HG03025 (cell line): ENCODE data around the gene XNDC1N.
"Not testable (repeated sequence)": the region's sequence is repeated elsewhere in the genome, so short reads cannot be mapped to it uniquely, and the experiment has no call there.

Experiments
- ATAC-seq: cut with Tn5 transposase; IDR thresholded peaks from one replicate; pipeline ENCODE4 v1.9.1; 2021; ENCODE audit warnings: mild to moderate bottlenecking, moderate library complexity; ENCODE audit not compliant: unreplicated experiment, low FRiP score

The XNDC1N gene

DNA sequence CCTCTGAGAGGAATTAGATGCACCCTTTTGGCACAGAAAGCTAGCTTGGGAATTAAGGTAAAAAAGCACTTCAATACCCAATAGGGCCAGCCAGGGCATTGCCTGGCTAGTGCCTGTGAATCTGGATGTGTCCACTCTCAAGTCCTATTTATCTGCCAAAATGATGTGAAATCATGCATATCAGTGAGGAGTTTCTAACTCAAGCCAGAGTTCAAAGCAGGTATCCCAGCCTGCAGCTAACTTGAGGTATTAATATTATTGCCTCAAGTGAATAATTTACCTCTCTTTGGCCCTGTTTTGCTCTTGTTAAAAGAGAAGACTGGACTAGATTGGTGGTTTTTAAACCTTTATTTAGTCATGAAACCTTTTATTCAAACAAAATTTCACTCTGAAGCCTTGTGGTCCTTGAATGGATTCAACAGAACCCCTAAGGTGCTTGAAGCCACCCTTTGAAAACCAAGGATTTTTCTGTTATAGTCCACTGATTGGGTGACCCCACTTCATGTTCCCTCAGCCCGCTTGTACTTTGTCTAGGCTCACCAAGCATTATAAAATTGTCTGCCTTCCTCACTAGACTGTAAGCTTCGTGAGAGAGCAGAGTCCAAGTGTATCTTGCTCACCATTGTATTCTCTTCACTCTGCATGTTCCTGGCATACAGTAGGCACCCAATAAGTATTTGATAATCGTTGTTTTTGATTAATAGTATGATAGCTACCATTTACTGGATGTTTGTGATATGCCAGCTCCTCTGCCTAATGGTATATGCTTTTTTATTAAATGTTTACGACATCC lies 4.9 kb upstream of the XNDC1N start:
- ATAC-seq, result no peak

DNA sequence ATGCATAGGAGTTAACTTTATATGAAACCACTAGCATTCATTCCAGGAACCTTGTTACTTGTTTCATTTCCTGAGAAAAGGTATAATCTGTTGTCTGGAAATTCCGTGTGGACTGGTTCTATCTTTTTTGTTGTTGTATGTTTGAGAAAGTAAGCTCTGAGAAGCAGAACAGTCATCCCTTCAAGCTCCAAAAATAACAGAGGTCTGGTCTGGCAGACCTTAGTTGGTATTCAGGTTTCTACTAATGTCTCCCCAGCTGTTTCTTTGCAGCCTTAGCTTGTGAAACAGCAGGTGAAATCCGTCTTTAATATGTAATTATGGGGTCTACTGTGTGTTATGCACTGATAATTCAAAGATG lies 2.8 kb upstream of the XNDC1N start:
- ATAC-seq, result no peak

DNA sequence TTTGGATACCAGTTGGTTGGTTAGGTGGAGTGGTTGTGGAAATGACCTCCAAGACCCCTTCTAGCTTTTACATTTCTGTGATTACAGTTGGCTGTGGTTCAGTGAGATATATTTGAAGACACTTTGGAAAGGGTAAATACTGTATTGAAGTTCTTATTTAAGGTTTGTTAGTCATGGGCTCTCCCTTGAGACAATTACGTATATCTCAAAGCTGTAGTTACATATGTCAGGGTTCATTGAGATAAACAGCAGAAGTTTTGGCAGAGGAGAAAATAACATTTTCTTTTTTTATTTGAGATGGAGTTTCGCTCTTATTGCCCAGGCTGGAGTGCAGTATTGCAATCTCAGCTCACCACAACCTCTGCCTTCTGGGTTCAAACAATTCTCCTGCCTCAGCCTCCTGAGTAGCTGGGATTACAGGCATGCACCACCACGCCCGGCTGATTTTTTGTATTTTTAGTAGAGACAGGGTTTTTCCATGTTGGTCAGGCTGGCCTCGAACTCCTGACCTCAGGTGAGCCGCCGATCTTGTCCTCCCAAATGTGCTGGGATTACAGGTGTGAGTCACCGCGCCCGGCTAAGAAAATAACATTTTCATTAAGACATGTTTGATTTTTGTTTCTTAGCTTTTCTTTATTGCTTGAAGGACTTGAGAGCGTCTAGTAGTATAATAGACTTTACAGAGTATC lies 2.3 kb upstream of the XNDC1N start:
- ATAC-seq, result no peak

DNA sequence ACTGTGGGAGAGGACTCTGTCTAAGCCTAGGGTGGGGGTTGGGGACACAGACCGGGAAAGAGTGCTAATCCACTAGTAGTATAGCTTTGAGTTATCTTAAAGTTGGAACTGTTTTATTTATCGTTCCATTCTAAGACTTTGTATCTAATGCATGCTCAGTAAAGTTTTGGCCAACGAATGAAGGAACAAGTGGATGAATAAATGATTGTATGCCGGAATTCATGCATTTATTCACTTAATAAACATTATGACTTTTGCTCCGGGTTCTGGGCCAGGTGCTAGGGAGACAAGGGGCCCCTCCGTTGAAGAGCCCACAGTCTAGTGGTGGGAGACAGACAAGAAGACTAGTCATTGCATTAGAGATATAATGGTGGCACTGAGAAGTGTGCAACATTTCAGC lies 1.1 kb upstream of the XNDC1N start:
- ATAC-seq, result no peak

DNA sequence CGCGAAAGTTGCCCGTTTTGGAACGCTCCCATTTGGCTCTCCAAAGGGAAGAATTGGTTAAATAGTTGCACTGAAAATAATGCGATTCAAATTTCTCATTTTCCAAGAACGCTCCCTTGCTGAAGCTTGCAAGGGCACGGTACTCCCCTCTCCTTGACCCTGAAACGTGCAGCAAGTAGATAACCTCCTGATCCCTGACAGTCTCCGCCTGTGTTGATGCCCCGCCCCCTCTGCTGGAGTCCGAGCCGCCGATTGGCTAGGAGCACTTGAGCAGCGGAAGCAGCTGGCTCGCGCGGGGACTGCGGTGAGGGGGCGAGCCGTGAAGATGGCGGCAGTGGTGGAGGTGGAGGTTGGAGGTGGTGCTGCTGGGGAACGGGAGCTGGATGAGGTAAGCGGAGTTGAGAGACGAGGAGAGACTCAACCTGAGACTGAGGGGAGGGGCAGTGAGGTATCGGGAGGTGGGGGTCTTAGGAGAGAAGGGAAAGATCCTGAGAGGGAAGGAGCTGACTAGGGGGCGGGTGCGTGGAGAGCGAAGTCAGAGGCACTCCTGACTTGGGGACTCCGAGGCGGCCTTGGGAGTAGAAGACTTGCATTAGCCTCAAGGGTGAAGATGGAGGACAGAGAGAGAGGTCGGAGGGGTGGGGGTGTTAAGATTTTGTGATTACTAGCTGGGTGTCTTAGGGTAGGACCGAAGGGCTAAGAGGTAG lies 496 bp upstream of the XNDC1N start, which contains the start of gene RNF121:
TSS of gene RNF121 (plus strand) at position 310 of the 707 bp plus-strand sequence. CDS start at position 326, 16 bp downstream.
- peak; percentile 78 for ATAC-seq

DNA sequence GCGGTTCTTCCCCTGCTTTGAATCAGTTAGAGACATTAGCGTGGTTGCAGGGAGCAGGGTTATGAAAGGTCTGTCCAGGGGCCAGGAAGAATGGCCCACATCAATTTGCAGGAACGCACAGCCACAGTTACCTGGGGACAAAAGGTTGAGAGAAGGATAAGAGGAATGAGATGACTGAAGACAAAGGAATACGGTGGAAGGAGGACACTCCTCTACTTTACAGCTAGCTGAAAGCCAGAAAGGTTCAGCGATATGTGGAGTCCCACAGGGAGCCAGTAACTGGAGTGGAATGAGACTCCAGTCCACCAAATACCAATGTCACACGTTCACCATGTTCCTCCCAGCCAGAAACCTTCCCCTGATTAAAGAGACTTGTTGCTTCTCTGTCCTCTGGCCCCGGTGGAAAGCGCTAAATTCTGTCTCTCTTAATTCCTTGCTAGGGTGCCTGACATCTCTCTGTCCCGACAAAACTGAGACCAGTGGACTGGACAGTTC lies 10.7 kb downstream of the XNDC1N start:
- ATAC-seq, result no peak

DNA sequence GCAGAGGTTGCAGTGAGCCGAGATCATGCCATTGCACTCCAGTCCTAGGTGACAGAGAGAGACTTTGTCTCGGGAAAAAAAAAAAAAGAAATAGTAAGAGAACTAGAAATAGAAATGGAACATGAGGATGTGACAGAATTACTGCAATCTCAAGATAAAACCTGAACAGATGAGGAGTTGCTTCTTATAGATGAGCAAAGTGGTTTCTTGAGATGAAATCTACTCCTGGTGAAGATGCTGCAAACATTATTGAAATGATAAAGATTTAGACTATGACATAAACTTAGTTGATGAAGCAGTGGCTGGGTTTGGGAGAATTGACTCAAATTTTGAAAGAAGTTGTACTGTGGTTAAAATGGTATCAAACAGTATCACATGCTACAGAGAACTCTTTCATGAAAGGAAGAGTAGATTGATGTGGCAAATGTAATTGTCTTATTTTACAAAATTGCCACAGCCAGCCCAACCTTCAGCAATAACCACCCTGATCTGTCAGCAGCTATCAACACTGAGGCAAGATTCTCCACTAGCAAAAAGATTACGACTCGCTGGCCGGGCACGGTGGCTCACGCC lies 13.7 kb downstream of the XNDC1N start:
- ATAC-seq, result no peak

DNA sequence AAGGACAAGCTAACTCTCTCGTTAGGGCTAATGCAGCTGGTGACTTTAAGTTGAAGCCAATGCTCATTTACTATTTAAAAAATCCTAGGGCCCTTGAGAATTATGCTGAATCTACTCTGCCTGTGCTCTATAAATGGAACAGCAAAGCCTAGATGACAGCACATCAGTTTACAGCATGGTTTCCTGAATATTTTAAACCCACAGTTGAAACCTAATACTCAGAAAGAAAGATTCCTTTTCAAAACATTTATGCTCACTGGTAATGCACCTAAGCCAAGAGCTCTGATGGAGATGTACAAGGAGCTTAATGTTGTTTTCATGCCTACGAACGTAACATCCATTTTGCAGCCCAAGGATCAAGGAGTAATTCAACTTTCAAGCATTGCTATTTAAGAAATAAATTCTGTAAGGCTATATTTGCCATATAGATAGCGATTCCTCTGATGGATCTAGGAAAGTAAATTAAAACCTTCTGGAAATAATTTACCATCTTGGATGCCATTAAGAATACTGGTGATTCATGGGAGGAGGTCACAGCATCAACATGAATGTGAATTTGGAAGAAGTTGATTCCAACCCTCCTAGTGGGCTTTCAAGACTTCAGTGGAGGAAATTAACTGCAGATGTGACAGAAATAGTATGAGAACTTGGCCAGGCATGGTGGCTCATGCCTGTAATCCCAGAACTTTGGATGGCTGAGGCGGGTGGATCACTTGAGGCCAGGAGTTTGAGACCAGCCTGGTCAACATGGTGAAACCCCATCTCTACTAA lies 14.5 kb downstream of the XNDC1N start:
- ATAC-seq, result no peak

DNA sequence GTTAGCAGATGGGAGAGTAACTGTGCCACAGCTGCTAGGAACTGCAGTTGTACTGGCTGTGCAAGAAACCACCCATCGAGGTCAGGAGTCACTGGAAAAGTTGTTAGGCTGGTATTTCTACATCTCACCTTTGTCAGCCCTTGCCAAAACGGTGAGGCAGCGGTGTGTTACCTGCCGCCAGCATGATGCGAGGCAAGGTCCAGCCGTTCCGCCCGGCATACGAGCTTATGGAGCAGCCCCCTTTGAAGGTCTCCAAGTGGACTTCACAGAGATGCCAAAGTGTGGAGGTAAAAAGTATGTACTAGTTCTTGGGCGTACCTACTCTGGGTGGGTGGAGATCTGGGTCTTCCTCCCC lies 16.4 kb downstream of the XNDC1N start:
- ATAC-seq, result not testable (repeated sequence)

DNA sequence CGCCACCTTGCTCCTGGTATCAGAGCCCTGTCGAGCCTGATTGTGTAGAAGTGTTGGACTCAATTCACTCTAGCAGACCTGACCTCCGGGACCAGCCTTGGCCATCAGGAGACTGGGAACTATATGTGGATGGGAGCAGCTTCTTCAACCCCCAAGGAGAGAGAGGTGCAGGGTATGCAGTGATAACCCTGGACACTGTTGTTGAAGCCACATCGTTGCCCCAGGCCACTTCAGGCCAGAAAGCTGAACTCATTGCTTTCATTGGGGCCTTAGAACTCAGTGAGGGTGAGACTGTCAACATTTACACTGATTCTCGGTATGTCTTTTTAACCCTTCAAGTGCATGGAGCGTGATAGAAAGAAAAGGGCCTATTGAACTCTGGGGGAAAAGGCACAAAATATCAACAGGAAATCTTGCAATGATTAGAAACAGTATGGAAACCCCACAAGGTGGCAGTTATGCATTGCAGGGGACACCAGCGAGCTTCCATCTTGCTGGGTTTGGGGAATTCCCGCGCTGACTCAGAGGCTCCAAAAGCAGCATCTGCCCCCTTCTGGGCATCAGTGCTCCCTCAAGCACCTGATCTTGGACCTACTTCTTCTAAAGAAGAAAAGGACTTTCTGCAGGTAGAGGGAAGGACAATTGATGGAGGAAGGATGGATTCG lies 16.9 kb downstream of the XNDC1N start:
- not testable (repeated sequence) for ATAC-seq

DNA sequence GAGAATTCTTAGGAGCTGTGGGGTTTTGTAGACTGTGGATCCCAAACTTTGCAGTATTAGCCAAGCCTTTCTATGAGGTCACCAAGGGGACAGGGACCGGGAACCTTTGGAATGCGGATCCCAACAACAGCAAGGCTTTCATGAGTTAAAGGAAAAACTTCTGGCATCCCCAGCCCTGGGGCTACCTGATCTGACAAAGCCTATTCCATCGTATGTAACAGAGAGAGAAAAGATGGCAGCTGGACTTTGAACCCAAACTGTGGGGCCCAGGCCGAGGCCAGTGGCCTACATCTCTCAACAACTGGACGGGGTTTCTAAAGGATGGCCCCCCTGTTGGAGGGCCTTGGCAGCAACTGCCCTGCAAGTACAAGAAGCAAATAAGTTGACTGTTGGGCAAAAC lies 17.6 kb downstream of the XNDC1N start:
- ATAC-seq, result not testable (repeated sequence)

DNA sequence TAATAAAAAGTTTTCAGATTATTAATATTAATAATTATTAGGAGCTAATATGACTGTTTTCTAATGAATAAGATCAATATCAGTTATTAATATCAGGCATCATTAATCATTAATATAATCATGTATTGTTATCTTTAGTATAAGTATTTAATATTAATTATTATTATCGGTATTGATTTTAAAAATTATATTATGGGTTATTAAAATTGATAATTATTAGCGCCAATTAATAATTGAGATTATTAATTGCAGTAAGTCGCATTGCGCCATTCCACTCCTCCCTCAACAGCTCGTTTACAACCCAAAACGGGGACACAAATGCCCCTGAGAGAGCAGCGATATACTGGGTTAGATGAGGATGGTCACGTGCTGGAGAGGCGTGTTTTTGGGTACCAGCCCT lies 20.2 kb downstream of the XNDC1N start:
- no peak for ATAC-seq

DNA sequence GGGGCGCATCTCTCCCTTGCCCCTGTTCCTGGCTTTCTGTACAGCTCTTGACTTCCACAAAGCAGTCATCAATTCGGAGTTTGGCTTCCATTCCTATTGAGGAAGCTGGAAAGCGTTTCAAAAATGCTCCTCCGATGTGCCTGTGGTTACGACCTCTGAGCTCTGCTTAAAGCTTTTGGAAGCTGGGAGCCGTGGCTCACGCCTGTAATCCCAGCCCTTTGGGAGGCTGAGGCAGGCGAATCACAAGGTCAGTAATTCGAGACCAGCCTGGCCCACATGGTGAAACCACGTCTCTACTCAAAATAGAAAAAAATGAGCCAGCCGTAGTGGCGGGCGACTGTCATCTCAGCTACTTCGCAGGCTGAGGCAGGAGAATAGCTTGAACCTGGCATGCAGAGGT lies 27.3 kb downstream of the XNDC1N start:
- not testable (repeated sequence) for ATAC-seq

DNA sequence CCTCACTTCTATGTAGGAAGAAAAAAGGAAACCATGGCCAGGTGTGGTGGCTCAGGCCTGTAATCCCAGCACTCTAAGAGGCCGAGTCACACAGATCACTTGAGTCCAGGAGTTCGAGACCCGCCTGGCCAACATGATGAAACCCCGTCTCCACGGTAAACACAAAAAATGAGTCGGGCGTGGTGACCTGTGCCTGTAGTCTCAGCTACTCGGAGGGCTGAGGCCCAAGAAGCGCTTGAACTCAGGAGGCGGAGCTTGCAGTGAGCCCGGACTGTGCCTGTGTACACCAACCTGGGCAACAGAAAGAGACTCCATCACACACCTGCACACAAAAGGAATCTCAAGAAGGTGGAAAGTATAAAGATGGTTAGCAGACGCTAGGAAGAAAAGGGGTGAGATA lies 32.4 kb downstream of the XNDC1N start:
- ATAC-seq, result no peak

DNA sequence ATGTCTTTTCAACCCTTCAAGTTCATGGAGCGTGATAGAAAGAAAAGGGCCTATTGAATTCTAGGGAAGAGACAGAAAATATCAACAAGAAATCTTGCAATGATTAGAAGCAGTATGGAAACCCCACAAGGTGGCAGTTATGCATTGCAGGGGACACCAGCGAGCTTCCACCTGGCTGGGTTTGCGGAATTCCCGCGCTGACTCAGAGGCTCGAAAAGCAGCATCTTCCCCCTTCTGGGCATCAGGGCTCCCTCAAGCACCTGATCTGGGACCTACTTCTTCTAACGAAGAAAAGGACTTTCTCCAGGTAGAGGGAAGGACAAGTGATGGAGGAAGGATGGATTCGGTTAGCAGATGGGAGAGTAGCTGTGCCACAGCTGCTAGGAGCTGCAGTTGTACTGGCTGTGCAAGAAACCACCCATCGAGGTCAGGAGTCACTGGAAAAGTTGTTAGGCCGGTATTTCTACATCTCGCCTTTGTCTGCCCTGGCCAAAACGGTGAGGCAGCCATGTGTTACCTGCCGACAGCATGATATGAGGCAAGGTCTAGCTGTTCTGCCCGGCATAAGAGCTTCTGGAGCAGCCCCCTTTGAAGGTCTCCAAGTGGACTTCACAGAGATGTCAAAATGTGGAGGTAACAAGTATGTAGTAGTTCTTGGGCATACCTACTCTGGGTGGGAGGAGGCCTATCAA lies 39.1 kb downstream of the XNDC1N start:
- ATAC-seq, result not testable (repeated sequence)

DNA sequence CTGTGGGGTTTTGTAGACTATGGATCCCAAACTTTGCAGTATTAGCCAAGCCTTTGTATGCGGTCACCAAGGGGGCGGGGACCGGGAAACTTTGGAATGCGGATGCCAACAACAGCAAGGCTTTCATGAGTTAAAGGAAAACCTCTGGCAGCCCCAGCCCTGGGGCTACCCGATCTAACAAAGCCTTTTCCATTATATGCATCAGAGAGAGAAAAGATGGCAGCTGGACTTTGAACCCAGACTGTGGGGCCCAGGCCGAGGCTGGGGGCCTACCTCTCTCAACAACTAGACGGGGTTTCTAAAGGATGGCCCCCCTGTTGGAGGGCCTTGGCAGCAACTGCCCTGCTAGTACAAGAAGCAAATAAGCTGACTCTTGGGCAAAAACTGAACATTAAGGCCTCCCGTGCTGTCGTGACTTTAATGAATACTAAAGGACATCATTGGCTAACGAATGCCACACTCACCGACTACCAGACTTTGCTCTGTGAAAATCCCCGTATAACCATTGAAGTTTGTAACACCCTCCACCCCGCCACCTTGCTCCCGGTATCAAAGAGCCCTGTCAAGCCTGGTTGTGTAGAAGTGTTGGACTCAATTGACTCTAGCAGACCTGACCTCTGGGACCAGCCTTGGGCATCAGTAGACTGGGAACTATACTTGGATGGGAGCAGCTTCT lies 39.9 kb downstream of the XNDC1N start:
- ATAC-seq, result not testable (repeated sequence)

DNA sequence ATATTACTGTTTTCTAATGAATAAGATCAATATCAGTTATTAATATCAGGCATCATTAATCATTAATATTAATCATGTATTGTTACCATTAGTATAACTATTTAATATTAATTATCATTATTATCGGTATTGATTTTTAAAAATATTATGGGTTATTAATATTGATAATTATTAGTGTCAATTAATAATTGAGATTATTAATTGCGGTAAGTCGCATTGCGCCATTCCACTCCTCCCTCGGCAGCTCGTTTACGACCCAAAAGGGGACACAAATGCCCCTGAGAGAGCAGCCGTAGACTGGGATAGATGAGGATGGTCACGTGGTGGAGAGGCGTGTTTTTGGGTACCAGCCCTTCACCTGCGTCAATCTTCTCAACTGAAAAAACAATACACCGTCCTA lies 42.6 kb downstream of the XNDC1N start:
- ATAC-seq, result not testable (repeated sequence)
